Transverse colon (tissue), 4 donors: ENCODE results near the gene SIL1. TPM values are rescaled to one million over a fixed set of nuclear protein-coding genes. Genes with fewer than 3 reads are reported as not detected.

Experiments
- DNase-seq: peaks from one replicate; pipeline ENCODE4 v3.0.0-alpha.2; 2019
- H3K27ac ChIP-seq, 4 donors: fragments of 200-600 bp; sonication (generic); 2 replicates each; pipeline ENCODE4 v1.5.1; 2016 to 2018; ENCODE audit warnings: inconsistent platforms in 4 of 4
- H3K27me3 ChIP-seq: fragments of 200-600 bp; sonication (generic); 2 replicates; pipeline ENCODE4 v1.5.1; 2017; ENCODE audit warnings: inconsistent platforms
- H3K36me3 ChIP-seq, 4 donors: fragments of 200-600 bp; sonication (generic); 2 replicates each; pipeline ENCODE4 v1.5.1; 2017 to 2019; ENCODE audit warnings: inconsistent platforms in 4 of 4
- H3K4me1 ChIP-seq, 4 donors: fragments of 200-600 bp; sonication (generic); 2 replicates each; pipeline ENCODE4 v1.5.1; 2017 to 2020; ENCODE audit warnings: inconsistent platforms in 4 of 4
- H3K4me3 ChIP-seq, 4 donors: fragments of 200-600 bp; sonication (generic); 1 replicate in 1 of 4; 2 replicates in 3 of 4; pipeline versions ENCODE4 v1.5.1 to v1.6.1; 2017 to 2019; ENCODE audit warnings: inconsistent platforms in 4 of 4
- H3K9me3 ChIP-seq, 2 donors: fragments of 200-600 bp; sonication (generic); 2 replicates each; pipeline ENCODE4 v1.5.1; 2017 to 2019; ENCODE audit warnings: inconsistent platforms in 2 of 2
- CTCF ChIP-seq, 5 experiments: fragments of 200-600 bp in 3 of 5; fragments of 450-650 bp in 2 of 5; sonication (generic) in 3 of 5; IDR thresholded peaks; 1 replicate in 2 of 5; 2 replicates in 3 of 5; pipeline ENCODE4 v1.5.1; 2016 to 2017; ENCODE audit warnings: antibody characterized with exemption in 5 of 5, inconsistent platforms in 3 of 5, mild to moderate bottlenecking in 2 of 5, moderate library complexity in 1 of 5
- EP300 ChIP-seq: sonication (generic); formaldehyde crosslinking; IDR thresholded peaks from one replicate; pipeline ENCODE4 v1.6.1; 2017; ENCODE audit warnings: antibody characterized with exemption, low read depth
- POLR2A ChIP-seq: fragments of 450-650 bp; IDR thresholded peaks from one replicate; pipeline ENCODE4 v1.6.1; 2016; ENCODE audit warnings: antibody characterized with exemption, mild to moderate bottlenecking, moderate library complexity
- POLR2AphosphoS5 ChIP-seq, 3 donors: sonication (generic); formaldehyde crosslinking; IDR thresholded peaks; one replicate each; pipeline ENCODE4 v1.6.1; 2016; ENCODE audit warnings: antibody characterized with exemption in 3 of 3
- WGBS, 2 donors: methylation state at CpG; one replicate each; pipeline ENCODE4 v1.1.5; 2018; ENCODE audit warnings: low coverage in 1 of 2; 5-methylcytosine and 5-hydroxymethylcytosine counted together
- in situ Hi-C, 4 donors: fragments of 200-750 bp; cut with MboI; loops; one replicate each; pipeline versions ENCODE4 v1.15.0 to v1.15.1; 2017; ENCODE audit warnings: low sequenced_read_pairs in 3 of 4, low pct_ligation_motif_present in 1 of 4, low pct_unique_long_range_greater_than_20kb in 1 of 4
- intact Hi-C: fragments of 100-400 bp; cut with DNase I; formaldehyde crosslinking; loops from one replicate; pipeline ENCODE4 v1.15.1; 2023; ENCODE audit warnings: low total_unique reads
- total RNA-seq, 4 donors: library from RNA; depleted of rRNA; stranded (reverse); fragments of >200 nt; gene quantifications; one replicate each; pipeline ENCODE4 v1.1.0, GENCODE V29; 2016

Gene SIL1
- total RNA-seq, 4 donors from 2014 or later: 11.1 to 38.1 (median 29.0) TPM

- TF ChIP-seq CTCF (IDR thresholded peaks at IDR 0.05) (no peak), EP300 (no peak)
- Histone ChIP-seq H3K36me3 (no peaks in the 10 kb centered on the region), H3K4me1 (no peaks in the 10 kb centered on the region), H3K27me3 (no peaks in the 10 kb centered on the region), H3K9me3 (no peaks in the 10 kb centered on the region), H3K27ac (no peak overlapping the region), H3K4me3 (no peak overlapping the region)
- WGBS, 2 donors: 97 to 98% methylated on average over 4 of the region's 4 CpGs
- in situ Hi-C loops: no loop called here
- intact Hi-C loops: no loop called here
- DNase-seq: no peak
Measured at GRCh38 chr5:138990986-138991590, 207.1 kb downstream of the SIL1 start.

- intact Hi-C loops: no loop called here
- Histone ChIP-seq H3K4me1 (no peaks in the 10 kb centered on the region), H3K27ac (no peak overlapping the region), H3K4me3 (no peak overlapping the region), H3K27me3 (no peaks in the 10 kb centered on the region), H3K9me3 (no peaks in the 10 kb centered on the region), H3K36me3 (no peaks in the 10 kb centered on the region)
- TF ChIP-seq CTCF (IDR thresholded peaks at IDR 0.05): no peak
- no peak for TF ChIP-seq POLR2AphosphoS5 (IDR thresholded peaks at IDR 0.05)
- TF ChIP-seq EP300: no peak
- no peak for TF ChIP-seq POLR2A
- in situ Hi-C loops: no loop called here
- 96% methylated on average over 6 of the region's 6 CpGs; no CpG with 5 or more reads in 1 of the 2 donors for WGBS, 2 donors
- DNase-seq: no peak
Measured at GRCh38 chr5:138989720-138990119, 208.4 kb downstream of the SIL1 start.

- H3K4me1 ChIP-seq: no peaks in the 10 kb centered on the region
- TF ChIP-seq EP300: no peak
- no peak for TF ChIP-seq CTCF (IDR thresholded peaks at IDR 0.05)
- TF ChIP-seq POLR2A: no peak
- no peak for TF ChIP-seq POLR2AphosphoS5 (IDR thresholded peaks at IDR 0.05)
- H3K27ac ChIP-seq: no peak overlapping the region
- no peak overlapping the region for H3K4me3 ChIP-seq
- H3K9me3 ChIP-seq: no peaks in the 10 kb centered on the region
- intact Hi-C loops (no loop called here), in situ Hi-C loops (no loop called here)
- DNase-seq: no peak
- no peaks in the 10 kb centered on the region for H3K27me3 ChIP-seq
- no peaks in the 10 kb centered on the region for H3K36me3 ChIP-seq
- 94 to 100% methylated on average over 4 to 5 of the region's 5 CpGs for WGBS, 2 donors
Measured at GRCh38 chr5:138986186-138986800, 211.9 kb downstream of the SIL1 start.

- intact Hi-C loops: no loop called here
- Histone ChIP-seq H3K27ac (no peak overlapping the region), H3K27me3 (no peaks in the 10 kb centered on the region), H3K36me3 (no peaks in the 10 kb centered on the region), H3K4me3 (no peak overlapping the region), H3K9me3 (no peaks in the 10 kb centered on the region), H3K4me1 (no peaks in the 10 kb centered on the region)
- WGBS, 2 donors: 92 to 100% methylated on average over 1 to 6 of the region's 6 CpGs
- TF ChIP-seq POLR2A: no peak
- DNase-seq: no peak
- in situ Hi-C loops: no loop called here
Measured at GRCh38 chr5:138985683-138986082, 212.5 kb downstream of the SIL1 start.

GRCh38 chr5:138985256-138985655, 212.9 kb downstream of the SIL1 start:
- in situ Hi-C loops (no loop called here), intact Hi-C loops (no loop called here)
- no peaks in the 10 kb centered on the region for H3K36me3 ChIP-seq
- WGBS, 2 donors: 85 to 100% methylated on average over 3 to 4 of the region's 4 CpGs
- no peak for DNase-seq
- H3K9me3 ChIP-seq: no peaks in the 10 kb centered on the region
- H3K27me3 ChIP-seq: no peaks in the 10 kb centered on the region
- TF ChIP-seq POLR2AphosphoS5 (IDR thresholded peaks at IDR 0.05) (no peak), EP300 (no peak), POLR2A (no peak), CTCF (IDR thresholded peaks at IDR 0.05) (no peak)
- no peaks in the 10 kb centered on the region for H3K4me1 ChIP-seq
- H3K4me3 ChIP-seq: no peak overlapping the region
- H3K27ac ChIP-seq: no peak overlapping the region
